K562 (cell line): ENCODE measurements around the gene TSPAN12. TPM values are rescaled to one million over a fixed set of nuclear protein-coding genes. Genes with fewer than 3 reads are reported as not detected.
A peak's percentile ranks its signal among the peaks of the same experiment; 100 is the strongest.

ENCODE experiments used
- BDP1 ChIP-seq: IDR thresholded peaks from 3 replicates; pipeline ENCODE4 v1.6.1; 2011; ENCODE audit not compliant: insufficient read length, insufficient read depth
- CBX8 ChIP-seq: fragments of 200-600 bp; sonication (generic); IDR thresholded peaks from 2 replicates; pipeline ENCODE4 v1.6.1; 2012; ENCODE audit warnings: borderline replicate concordance, mixed run types, low read depth, mild to moderate bottlenecking, moderate library complexity, mixed read lengths, low read length, control low read depth, inconsistent platforms; ENCODE audit not compliant: poor library complexity, severe bottlenecking; ENCODE audit errors: extremely low read depth
- ELF4 ChIP-seq: fragments of 450-650 bp; formaldehyde crosslinking; IDR thresholded peaks from 2 replicates; pipeline ENCODE4 v1.4.0; 2022; ENCODE audit warnings: missing genetic modification characterization
- ETV1 ChIP-seq: fragments of 450-650 bp; conservative IDR thresholded peaks from 2 replicates; pipeline ENCODE4 v1.6.1; 2016; ENCODE audit warnings: missing genetic modification characterization, control low read depth, low read depth, missing compliant biosample characterization
- HCFC1 ChIP-seq: IDR thresholded peaks from 2 replicates; pipeline ENCODE4 v1.6.1; 2012; ENCODE audit warnings: low read depth, low read length, improper control_type of control experiment
- IFI16 ChIP-seq: fragments of 250-450 bp; sonication (Bioruptor Pico); IDR thresholded peaks from 2 replicates; pipeline ENCODE4 v2.1.2; 2022; ENCODE audit warnings: mild to moderate bottlenecking, inconsistent platforms
- JUN ChIP-seq, 2 experiments: sonication (generic) in 1 of 2; formaldehyde crosslinking in 1 of 2; IDR thresholded peaks; 2 replicates each; pipeline versions ENCODE4 v1.6.1 to v1.8.0; 2012 to 2022; ENCODE audit warnings: borderline replicate concordance in 2 of 2, mild to moderate bottlenecking in 2 of 2, improper control_type of control experiment in 1 of 2, low read depth in 1 of 2, low read length in 1 of 2, missing genetic modification reagents in 1 of 2
- KAT2B ChIP-seq: IDR thresholded peaks from one replicate; pipeline ENCODE4 v1.6.1; 2012; ENCODE audit warnings: low read depth, mild to moderate bottlenecking, control low read depth, inconsistent platforms, low read length, moderate library complexity
- MEIS2 ChIP-seq: fragments of 450-650 bp; IDR thresholded peaks from 2 replicates; pipeline ENCODE4 v1.6.1; 2014; ENCODE audit warnings: mild to moderate bottlenecking; ENCODE audit not compliant: partially characterized antibody
- POLR2AphosphoS5 ChIP-seq: IDR thresholded peaks from 2 replicates; pipeline ENCODE4 v1.6.1; 2011; ENCODE audit warnings: mild to moderate bottlenecking, low read depth, low read length, moderate library complexity; ENCODE audit not compliant: control insufficient read depth, insufficient read depth
- RAD21 ChIP-seq, 2 experiments: fragments of 250-450 bp in 1 of 2; fragments of 450-650 bp in 1 of 2; sonication (Bioruptor Pico) in 1 of 2; formaldehyde crosslinking in 1 of 2; IDR thresholded peaks in 1 of 2; conservative IDR thresholded peaks in 1 of 2; 2 replicates each; pipeline versions ENCODE4 v1.4.0 to v1.8.0; 2020 to 2022; ENCODE audit warnings: mild to moderate bottlenecking in 2 of 2, moderate library complexity in 1 of 2
- RFX1 ChIP-seq: fragments of 450-650 bp; IDR thresholded peaks from 2 replicates; pipeline ENCODE4 v1.6.1; 2016; ENCODE audit warnings: mild to moderate bottlenecking, moderate library complexity
- RFX7 ChIP-seq: fragments of 250-450 bp; sonication (Bioruptor Pico); IDR thresholded peaks from 2 replicates; pipeline ENCODE4 v1.5.1; 2021; ENCODE audit warnings: mild to moderate bottlenecking
- SAFB ChIP-seq: fragments of 200-400 bp; formaldehyde crosslinking; IDR thresholded peaks from 2 replicates; pipeline ENCODE4 v1.6.1; 2017; ENCODE audit warnings: low read depth, low read length, borderline replicate concordance
- SMARCA4 ChIP-seq: fragments of 450-650 bp; IDR thresholded peaks from 2 replicates; pipeline ENCODE4 v1.6.1; 2016
- SMARCB1 ChIP-seq: IDR thresholded peaks from 2 replicates; pipeline ENCODE4 v1.6.1; 2011; ENCODE audit warnings: improper control_type of control experiment, low read depth; ENCODE audit not compliant: insufficient read length
- SRF ChIP-seq, 2 experiments: fragments of 250-450, 450-650 bp in 1 of 2; sonication (Bioruptor Pico) in 1 of 2; sonication (generic) in 1 of 2; formaldehyde crosslinking; IDR thresholded peaks; 2 replicates each; pipeline versions ENCODE4 v1.5.0 to v1.5.1; 2020 to 2022; ENCODE audit warnings: mild to moderate bottlenecking in 1 of 2, missing genetic modification reagents in 1 of 2
- TBL1XR1 ChIP-seq, 2 experiments: IDR thresholded peaks; 2 replicates each; pipeline ENCODE4 v1.6.1; 2012; ENCODE audit warnings: improper control_type of control experiment in 2 of 2, low read length in 2 of 2, mild to moderate bottlenecking in 1 of 2
- TCF3 ChIP-seq: sonication (generic); formaldehyde crosslinking; IDR thresholded peaks from 2 replicates; pipeline ENCODE4 v1.4.0; 2020; ENCODE audit warnings: mild to moderate bottlenecking, missing genetic modification reagents
- TEAD4 ChIP-seq, 2 experiments: sonication (generic) in 1 of 2; formaldehyde crosslinking in 1 of 2; IDR thresholded peaks; 2 replicates each; pipeline versions ENCODE4 v1.6.1 to v1.8.0; 2012 to 2022; ENCODE audit warnings: borderline replicate concordance in 1 of 2, inconsistent platforms in 1 of 2, low read length in 1 of 2, mild to moderate bottlenecking in 1 of 2, missing genetic modification reagents in 1 of 2
- XRCC5 ChIP-seq: fragments of 200-400 bp; formaldehyde crosslinking; IDR thresholded peaks from 2 replicates; pipeline ENCODE4 v1.6.1; 2017; ENCODE audit warnings: low read depth, mild to moderate bottlenecking, low read length
- YBX1 ChIP-seq: fragments of 450-650 bp; IDR thresholded peaks from 2 replicates; pipeline ENCODE4 v1.7.1; 2016; ENCODE audit warnings: mild to moderate bottlenecking
- ZNF444 ChIP-seq: fragments of 250-450 bp; sonication (Bioruptor Pico); IDR thresholded peaks from 2 replicates; pipeline ENCODE4 v1.4.0; 2020; ENCODE audit warnings: mild to moderate bottlenecking, moderate library complexity
- polyA plus RNA-seq, 8 experiments: library from polyadenylated mRNA; depleted of rRNA in 4 of 8; stranded (reverse) in 5 of 8; unstranded in 3 of 8; fragments of >200 nt; fragmentation: Nextera tagmentation in 2 of 8; fragmentation: Illumina TruSeq in 1 of 8; extraction: Ambion mirVana in 2 of 8; extraction: Trizol in 1 of 8; gene quantifications; 2 replicates each; pipeline versions ENCODE4 v1.2.1 to v1.2.3, GENCODE V29; 2011 to 2014; ENCODE audit warnings: inconsistent platforms in 1 of 8, missing spikeins in 1 of 8
- total RNA-seq, 7 experiments: library from RNA; depleted of rRNA in 6 of 7; stranded (reverse); fragments of >200 nt in 6 of 7; fragmentation: Illumina TruSeq in 2 of 7; extraction: Trizol in 2 of 7; gene quantifications; 2 replicates each; pipeline versions ENCODE4 v1.2.1 to v1.2.3, GENCODE V29; 2011 to 2021; ENCODE audit warnings: low replicate concordance in 1 of 7

TSPAN12 gene
- total and polyA plus RNA-seq, 9 of the 15 experiments (the other 6 are each of a cell fraction or from before 2014, with no cell fraction given) = 0.13 to 1.7 (median 0.35) TPM; not detected in 1

DNA sequence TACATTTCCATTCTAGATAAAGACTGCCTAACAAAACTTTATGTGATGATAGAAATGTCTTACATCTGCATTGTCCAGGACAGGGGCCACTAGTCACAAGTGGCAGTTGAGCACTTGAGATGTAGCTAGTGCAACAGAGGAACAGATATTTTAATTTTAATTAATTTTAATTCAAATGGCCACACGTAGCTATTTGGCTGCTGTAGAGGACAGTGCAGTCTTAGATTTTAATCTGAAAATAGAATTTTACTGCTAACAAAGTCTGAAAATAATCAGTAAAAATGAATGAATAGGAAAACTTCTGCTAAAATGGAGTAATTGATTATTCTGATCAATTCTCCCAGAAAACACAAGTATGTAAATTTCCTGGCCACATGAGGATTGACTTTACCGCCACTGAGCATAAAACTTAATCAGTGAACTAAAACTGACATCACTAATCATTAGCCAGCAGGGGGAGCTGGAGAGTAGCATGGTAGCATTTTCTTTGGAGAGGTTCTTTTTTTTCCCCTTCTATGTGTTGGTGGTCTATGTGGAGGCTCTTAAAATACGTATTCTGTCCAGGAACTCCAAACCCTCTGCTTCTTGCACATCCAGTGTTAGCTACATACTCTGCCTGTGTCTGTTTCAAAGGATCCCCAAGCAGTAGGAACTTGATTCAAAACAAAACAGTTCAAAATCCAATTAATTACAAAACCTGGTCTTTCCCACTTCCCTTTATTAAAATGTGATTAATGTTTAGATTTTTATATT, 52.1 kb downstream of the TSPAN12 start (continued):
- TF ChIP-seq TBL1XR1 (IDR thresholded peaks at IDR 0.05; ENCODE audit: low read length in 2 of 2) = 0 out of 4 replicates have a peak, but pooled peaks of 1 of the 2 experiments have one; percentile 40
- no peak for TF ChIP-seq HCFC1
- no peak for TF ChIP-seq ETV1 (tag)
- TF ChIP-seq RFX7 (CRISPR knock-in tag) = no peak
- TF ChIP-seq TEAD4 (IDR thresholded peaks at IDR 0.05; ENCODE audit: low read length) = peak; percentile 16; the same call in 1 of the 2 replicates
- TF ChIP-seq TEAD4 (CRISPR knock-in tag; IDR thresholded peaks at IDR 0.05; ENCODE audit: borderline replicate concordance) = no peak
- TF ChIP-seq CBX8 = peak; percentile 33
- no peak for TF ChIP-seq TCF3 (CRISPR knock-in tag)
- no peak for TF ChIP-seq SAFB
- TF ChIP-seq POLR2AphosphoS5 = no peak
- no peak for TF ChIP-seq MEIS2
- TF ChIP-seq KAT2B = no peak
- 0 out of 4 replicates have a peak, but pooled peaks of 1 of the 2 experiments have one; percentile 12 for TF ChIP-seq SRF (CRISPR knock-in tag; IDR thresholded peaks at IDR 0.05)
- no peak for TF ChIP-seq SMARCA4
- TF ChIP-seq BDP1 = no peak
- TF ChIP-seq ELF4 (CRISPR knock-in tag) = no peak
- TF ChIP-seq RAD21 (CRISPR knock-in tag; conservative IDR thresholded peaks at IDR 0.05 in 1 of 2, IDR thresholded peaks at IDR 0.05 in 1 of 2) = peak; percentile 83 to 89
- TF ChIP-seq SMARCB1 = no peak
- TF ChIP-seq IFI16 (CRISPR knock-in tag) = no peak
- 0 out of 2 replicates have a peak, but pooled peaks have one; percentile 30 for TF ChIP-seq XRCC5
- TF ChIP-seq ZNF444 (CRISPR knock-in tag) = no peak
- no peak for TF ChIP-seq YBX1
- TF ChIP-seq RFX1 = no peak
- TF ChIP-seq JUN (IDR thresholded peaks at IDR 0.05; ENCODE audit: borderline replicate concordance, low read depth, low read length) = 0 out of 2 replicates have a peak, but pooled peaks have one; percentile 33
- no peak for TF ChIP-seq JUN (CRISPR knock-in tag; IDR thresholded peaks at IDR 0.05; ENCODE audit: borderline replicate concordance)
